SK-N-SH treated with all-trans-retinoic acid at 6 μM for 48 hours (cell line): Measurements from ENCODE around the gene CMTM2.

Source experiments
- ATAC-seq: fragments of 200-7000 bp; cut with Tn5 transposase; 3 replicates; pipeline ENCODE4 v1.9.1; 2020; ENCODE audit warnings: mild to moderate bottlenecking, moderate library complexity
- BACH2 ChIP-seq: fragments of 250-450 bp; sonication (Bioruptor Pico); IDR thresholded peaks from 2 replicates; pipeline ENCODE4 v1.9.0; 2021; ENCODE audit warnings: mild to moderate bottlenecking, borderline replicate concordance
- GLIS3 ChIP-seq: fragments of 250-450 bp; sonication (Bioruptor Pico); IDR thresholded peaks from 2 replicates; pipeline ENCODE4 v1.5.0; 2020; ENCODE audit warnings: mild to moderate bottlenecking, moderate library complexity
- OSR1 ChIP-seq: fragments of 250-450 bp; sonication (Bioruptor Pico); IDR thresholded peaks from 2 replicates; pipeline ENCODE4 v1.8.0; 2022; ENCODE audit warnings: moderate library complexity, mild to moderate bottlenecking, inconsistent platforms
- PPARA ChIP-seq: fragments of 250-450 bp; sonication (Bioruptor Pico); IDR thresholded peaks from 2 replicates; pipeline ENCODE4 v1.5.0; 2020; ENCODE audit warnings: mild to moderate bottlenecking, borderline replicate concordance
- RARB ChIP-seq: fragments of 250-450 bp; sonication (Bioruptor Pico); IDR thresholded peaks from 2 replicates; pipeline ENCODE4 v1.8.0; 2021; ENCODE audit warnings: mild to moderate bottlenecking, moderate library complexity
- TCF4 ChIP-seq: fragments of 250-450 bp; sonication (Bioruptor Pico); IDR thresholded peaks from 2 replicates; pipeline ENCODE4 v1.8.0; 2021; ENCODE audit warnings: mild to moderate bottlenecking, moderate library complexity, borderline replicate concordance
- TOX ChIP-seq: fragments of 250-450 bp; sonication (Bioruptor Pico); IDR thresholded peaks from 2 replicates; pipeline ENCODE4 v1.8.0; 2021; ENCODE audit warnings: mild to moderate bottlenecking, moderate library complexity, borderline replicate concordance
- ZC3H10 ChIP-seq: fragments of 250-450 bp; sonication (Bioruptor Pico); IDR thresholded peaks from 2 replicates; pipeline ENCODE4 v1.5.1; 2021; ENCODE audit warnings: mild to moderate bottlenecking, moderate library complexity
- ZFP3 ChIP-seq: fragments of 250-450 bp; sonication (Bioruptor Pico); IDR thresholded peaks from 2 replicates; pipeline ENCODE4 v1.5.0; 2020; ENCODE audit warnings: mild to moderate bottlenecking, moderate library complexity
- ZFP30 ChIP-seq: fragments of 450-650 bp; formaldehyde crosslinking; IDR thresholded peaks from 2 replicates; pipeline ENCODE4 v1.5.0; 2022; ENCODE audit warnings: mild to moderate bottlenecking, moderate library complexity
- ZNF565 ChIP-seq: fragments of 450-650 bp; formaldehyde crosslinking; conservative IDR thresholded peaks from 2 replicates; pipeline ENCODE4 v1.5.0; 2020; ENCODE audit warnings: low read depth, mild to moderate bottlenecking, moderate library complexity
- ZNF70 ChIP-seq: fragments of 450-650 bp; formaldehyde crosslinking; IDR thresholded peaks from 2 replicates; pipeline ENCODE4 v1.5.0; 2020; ENCODE audit warnings: mild to moderate bottlenecking, moderate library complexity
- ZNF8 ChIP-seq: fragments of 450-650 bp; formaldehyde crosslinking; IDR thresholded peaks from 2 replicates; pipeline ENCODE4 v1.5.0; 2020; ENCODE audit warnings: mild to moderate bottlenecking, moderate library complexity
- TF ChIP-seq, protein P1 (sequence below): fragments of 250-450 bp; sonication (Bioruptor Pico); IDR thresholded peaks from 2 replicates; pipeline ENCODE4 v1.5.0; 2020; ENCODE audit warnings: mild to moderate bottlenecking, moderate library complexity
- TF ChIP-seq, protein P2 (sequence below): fragments of 250-450 bp; sonication (Bioruptor Pico); IDR thresholded peaks from 2 replicates; pipeline ENCODE4 v1.5.1; 2021; ENCODE audit warnings: mild to moderate bottlenecking, moderate library complexity
- TF ChIP-seq, protein P3 (sequence below): fragments of 250-450 bp; sonication (Bioruptor Pico); IDR thresholded peaks from 2 replicates; pipeline ENCODE4 v1.8.0; 2021; ENCODE audit warnings: low read depth, mild to moderate bottlenecking, moderate library complexity, borderline replicate concordance
- TF ChIP-seq, protein P4 (sequence below): fragments of 250-450 bp; sonication (Bioruptor Pico); IDR thresholded peaks from 2 replicates; pipeline ENCODE4 v1.5.1; 2020; ENCODE audit warnings: low read depth, mild to moderate bottlenecking, moderate library complexity
- TF ChIP-seq, protein P5 (sequence below): fragments of 250-450 bp; sonication (Bioruptor Pico); IDR thresholded peaks from 2 replicates; pipeline ENCODE4 v1.8.0; 2020; ENCODE audit warnings: mild to moderate bottlenecking, moderate library complexity, borderline replicate concordance

The CMTM2 gene

DNA sequence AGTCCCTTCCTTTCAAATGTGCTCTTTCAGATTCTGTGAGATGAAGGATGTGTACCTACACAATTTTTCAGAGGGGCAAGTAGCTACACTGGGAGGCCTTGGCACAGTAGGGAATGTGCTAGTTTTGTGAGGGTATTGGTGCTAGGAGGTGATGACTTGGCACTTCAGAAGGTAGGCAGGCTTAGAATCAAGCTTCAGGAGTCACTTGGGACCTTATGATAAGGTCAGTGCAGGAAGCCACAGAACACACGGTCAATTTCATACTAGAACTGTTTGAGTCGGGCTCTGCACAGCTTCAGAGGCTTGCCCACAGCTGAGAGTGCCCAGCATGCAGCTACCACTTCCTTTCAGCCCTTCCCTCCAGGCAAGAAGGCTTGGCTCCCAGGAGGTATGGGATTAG, 6.9 kb upstream of the CMTM2 start:
- ATAC-seq = no peak
- TF ChIP-seq GLIS3 (CRISPR knock-in tag) (no peak), PPARA (CRISPR knock-in tag) (no peak), ZFP3 (CRISPR knock-in tag) (no peak), ZNF70 (CRISPR knock-in tag) (no peak)
- TF ChIP-seq, protein P1, sequence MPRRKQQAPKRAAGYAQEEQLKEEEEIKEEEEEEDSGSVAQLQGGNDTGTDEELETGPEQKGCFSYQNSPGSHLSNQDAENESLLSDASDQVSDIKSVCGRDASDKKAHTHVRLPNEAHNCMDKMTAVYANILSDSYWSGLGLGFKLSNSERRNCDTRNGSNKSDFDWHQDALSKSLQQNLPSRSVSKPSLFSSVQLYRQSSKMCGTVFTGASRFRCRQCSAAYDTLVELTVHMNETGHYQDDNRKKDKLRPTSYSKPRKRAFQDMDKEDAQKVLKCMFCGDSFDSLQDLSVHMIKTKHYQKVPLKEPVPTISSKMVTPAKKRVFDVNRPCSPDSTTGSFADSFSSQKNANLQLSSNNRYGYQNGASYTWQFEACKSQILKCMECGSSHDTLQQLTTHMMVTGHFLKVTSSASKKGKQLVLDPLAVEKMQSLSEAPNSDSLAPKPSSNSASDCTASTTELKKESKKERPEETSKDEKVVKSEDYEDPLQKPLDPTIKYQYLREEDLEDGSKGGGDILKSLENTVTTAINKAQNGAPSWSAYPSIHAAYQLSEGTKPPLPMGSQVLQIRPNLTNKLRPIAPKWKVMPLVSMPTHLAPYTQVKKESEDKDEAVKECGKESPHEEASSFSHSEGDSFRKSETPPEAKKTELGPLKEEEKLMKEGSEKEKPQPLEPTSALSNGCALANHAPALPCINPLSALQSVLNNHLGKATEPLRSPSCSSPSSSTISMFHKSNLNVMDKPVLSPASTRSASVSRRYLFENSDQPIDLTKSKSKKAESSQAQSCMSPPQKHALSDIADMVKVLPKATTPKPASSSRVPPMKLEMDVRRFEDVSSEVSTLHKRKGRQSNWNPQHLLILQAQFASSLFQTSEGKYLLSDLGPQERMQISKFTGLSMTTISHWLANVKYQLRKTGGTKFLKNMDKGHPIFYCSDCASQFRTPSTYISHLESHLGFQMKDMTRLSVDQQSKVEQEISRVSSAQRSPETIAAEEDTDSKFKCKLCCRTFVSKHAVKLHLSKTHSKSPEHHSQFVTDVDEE = no peak
- TF ChIP-seq, protein P2, sequence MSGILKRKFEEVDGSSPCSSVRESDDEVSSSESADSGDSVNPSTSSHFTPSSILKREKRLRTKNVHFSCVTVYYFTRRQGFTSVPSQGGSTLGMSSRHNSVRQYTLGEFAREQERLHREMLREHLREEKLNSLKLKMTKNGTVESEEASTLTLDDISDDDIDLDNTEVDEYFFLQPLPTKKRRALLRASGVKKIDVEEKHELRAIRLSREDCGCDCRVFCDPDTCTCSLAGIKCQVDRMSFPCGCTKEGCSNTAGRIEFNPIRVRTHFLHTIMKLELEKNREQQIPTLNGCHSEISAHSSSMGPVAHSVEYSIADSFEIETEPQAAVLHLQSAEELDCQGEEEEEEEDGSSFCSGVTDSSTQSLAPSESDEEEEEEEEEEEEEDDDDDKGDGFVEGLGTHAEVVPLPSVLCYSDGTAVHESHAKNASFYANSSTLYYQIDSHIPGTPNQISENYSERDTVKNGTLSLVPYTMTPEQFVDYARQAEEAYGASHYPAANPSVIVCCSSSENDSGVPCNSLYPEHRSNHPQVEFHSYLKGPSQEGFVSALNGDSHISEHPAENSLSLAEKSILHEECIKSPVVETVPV (CRISPR knock-in tag) = no peak

DNA sequence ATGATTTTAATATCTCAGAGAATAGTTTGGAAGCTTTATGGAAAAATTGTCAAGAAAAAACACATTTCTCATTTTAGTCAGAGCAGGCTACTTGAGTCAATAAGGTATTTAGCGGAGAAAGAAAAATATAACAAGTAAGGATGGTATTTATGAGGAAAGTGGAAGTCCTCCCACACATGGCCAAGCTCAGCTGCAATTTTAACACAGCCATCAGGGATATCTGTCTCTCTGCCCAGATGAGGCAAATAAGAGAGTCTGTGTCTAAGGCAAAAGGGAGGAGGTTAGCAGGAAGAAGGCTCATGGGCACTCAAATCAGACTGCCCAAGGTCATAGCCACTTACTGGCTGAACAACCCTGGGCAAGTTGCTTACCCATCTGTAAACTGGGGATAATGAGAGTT, 5.2 kb upstream of the CMTM2 start:
- TF ChIP-seq TCF4 (CRISPR knock-in tag) (no peak), ZNF8 (CRISPR knock-in tag) (no peak), ZFP30 (CRISPR knock-in tag) (no peak), BACH2 (no peak), TOX (CRISPR knock-in tag) (no peak)
- TF ChIP-seq, protein P2 (CRISPR knock-in tag) = no peak
- TF ChIP-seq, protein P3, sequence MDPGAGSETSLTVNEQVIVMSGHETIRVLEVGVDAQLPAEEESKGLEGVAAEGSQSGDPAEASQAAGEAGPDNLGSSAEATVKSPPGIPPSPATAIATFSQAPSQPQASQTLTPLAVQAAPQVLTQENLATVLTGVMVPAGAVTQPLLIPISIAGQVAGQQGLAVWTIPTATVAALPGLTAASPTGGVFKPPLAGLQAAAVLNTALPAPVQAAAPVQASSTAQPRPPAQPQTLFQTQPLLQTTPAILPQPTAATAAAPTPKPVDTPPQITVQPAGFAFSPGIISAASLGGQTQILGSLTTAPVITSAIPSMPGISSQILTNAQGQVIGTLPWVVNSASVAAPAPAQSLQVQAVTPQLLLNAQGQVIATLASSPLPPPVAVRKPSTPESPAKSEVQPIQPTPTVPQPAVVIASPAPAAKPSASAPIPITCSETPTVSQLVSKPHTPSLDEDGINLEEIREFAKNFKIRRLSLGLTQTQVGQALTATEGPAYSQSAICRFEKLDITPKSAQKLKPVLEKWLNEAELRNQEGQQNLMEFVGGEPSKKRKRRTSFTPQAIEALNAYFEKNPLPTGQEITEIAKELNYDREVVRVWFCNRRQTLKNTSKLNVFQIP = no peak
- TF ChIP-seq, protein P4, sequence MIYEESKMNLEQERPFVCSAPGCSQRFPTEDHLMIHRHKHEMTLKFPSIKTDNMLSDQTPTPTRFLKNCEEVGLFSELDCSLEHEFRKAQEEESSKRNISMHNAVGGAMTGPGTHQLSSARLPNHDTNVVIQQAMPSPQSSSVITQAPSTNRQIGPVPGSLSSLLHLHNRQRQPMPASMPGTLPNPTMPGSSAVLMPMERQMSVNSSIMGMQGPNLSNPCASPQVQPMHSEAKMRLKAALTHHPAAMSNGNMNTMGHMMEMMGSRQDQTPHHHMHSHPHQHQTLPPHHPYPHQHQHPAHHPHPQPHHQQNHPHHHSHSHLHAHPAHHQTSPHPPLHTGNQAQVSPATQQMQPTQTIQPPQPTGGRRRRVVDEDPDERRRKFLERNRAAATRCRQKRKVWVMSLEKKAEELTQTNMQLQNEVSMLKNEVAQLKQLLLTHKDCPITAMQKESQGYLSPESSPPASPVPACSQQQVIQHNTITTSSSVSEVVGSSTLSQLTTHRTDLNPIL (CRISPR knock-in tag) = no peak
- ATAC-seq = no peak

DNA sequence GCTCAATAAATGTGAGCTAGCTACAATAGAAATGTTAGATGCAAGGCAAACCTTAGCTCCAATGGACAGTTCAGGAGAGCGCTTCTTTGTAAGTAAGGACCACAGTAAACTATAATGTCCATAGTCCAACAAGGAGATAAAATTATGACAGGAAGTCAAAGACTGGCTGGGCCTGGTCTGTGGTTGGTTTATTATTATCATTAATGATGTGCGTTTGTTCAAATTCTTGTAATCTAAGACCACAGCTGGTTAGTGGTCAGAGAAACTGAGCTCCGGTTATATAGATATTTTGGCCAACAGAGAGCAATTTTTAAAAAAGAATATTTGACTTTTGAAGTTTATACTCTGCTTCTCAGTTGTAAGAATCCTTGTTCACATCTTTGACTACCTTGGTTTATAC, 4.7 kb upstream of the CMTM2 start:
- ATAC-seq = no peak

More for the DNA sequence above, 4.7 kb upstream of the CMTM2 start:
- TF ChIP-seq ZC3H10 (CRISPR knock-in tag) (no peak), OSR1 (CRISPR knock-in tag) (no peak), RARB (CRISPR knock-in tag) (no peak), ZFP30 (CRISPR knock-in tag) (no peak), ZNF8 (CRISPR knock-in tag) (no peak), ZNF565 (CRISPR knock-in tag) (no peak), ZFP3 (CRISPR knock-in tag) (no peak), TCF4 (CRISPR knock-in tag) (no peak)
- TF ChIP-seq, protein P5, sequence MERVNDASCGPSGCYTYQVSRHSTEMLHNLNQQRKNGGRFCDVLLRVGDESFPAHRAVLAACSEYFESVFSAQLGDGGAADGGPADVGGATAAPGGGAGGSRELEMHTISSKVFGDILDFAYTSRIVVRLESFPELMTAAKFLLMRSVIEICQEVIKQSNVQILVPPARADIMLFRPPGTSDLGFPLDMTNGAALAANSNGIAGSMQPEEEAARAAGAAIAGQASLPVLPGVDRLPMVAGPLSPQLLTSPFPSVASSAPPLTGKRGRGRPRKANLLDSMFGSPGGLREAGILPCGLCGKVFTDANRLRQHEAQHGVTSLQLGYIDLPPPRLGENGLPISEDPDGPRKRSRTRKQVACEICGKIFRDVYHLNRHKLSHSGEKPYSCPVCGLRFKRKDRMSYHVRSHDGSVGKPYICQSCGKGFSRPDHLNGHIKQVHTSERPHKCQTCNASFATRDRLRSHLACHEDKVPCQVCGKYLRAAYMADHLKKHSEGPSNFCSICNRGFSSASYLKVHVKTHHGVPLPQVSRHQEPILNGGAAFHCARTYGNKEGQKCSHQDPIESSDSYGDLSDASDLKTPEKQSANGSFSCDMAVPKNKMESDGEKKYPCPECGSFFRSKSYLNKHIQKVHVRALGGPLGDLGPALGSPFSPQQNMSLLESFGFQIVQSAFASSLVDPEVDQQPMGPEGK (CRISPR knock-in tag) = no peak
- TF ChIP-seq, protein P4 (CRISPR knock-in tag) = no peak
